Psoas muscle (tissue), 8 donors: ENCODE data around the gene SWSAP1. TPM values are rescaled to one million over a fixed set of nuclear protein-coding genes. Genes with fewer than 3 reads are reported as not detected.
A peak's percentile ranks its signal among the peaks of the same experiment; 100 is the strongest.

Experiments
- ATAC-seq, 4 donors: fragments of 200-7000 bp; cut with Tn5 transposase; one replicate each; pipeline ENCODE4 v1.9.1; 2020; ENCODE audit warnings: moderate library complexity in 3 of 4, mild to moderate bottlenecking in 2 of 4
- DNase-seq, 2 donors: peaks; one replicate each; pipeline ENCODE4 v3.0.0-alpha.2; 2020
- H3K27ac ChIP-seq: fragments of 200-600 bp; one replicate; pipeline ENCODE4 v1.8.0; 2022
- H3K27me3 ChIP-seq, 3 donors: fragments of 200-600 bp in 1 of 3; one replicate each; pipeline versions ENCODE4 v1.6.1 to v1.8.0; 2013 to 2022; ENCODE audit warnings: low read length in 2 of 3, mild to moderate bottlenecking in 2 of 3, moderate library complexity in 1 of 3; ENCODE audit not compliant: insufficient read depth in 3 of 3
- H3K36me3 ChIP-seq, 2 donors: fragments of 200-600 bp in 1 of 2; one replicate each; pipeline versions ENCODE4 v1.6.1 to v1.8.0; 2013 to 2022; ENCODE audit warnings: low read depth in 1 of 2, mild to moderate bottlenecking in 1 of 2, moderate library complexity in 1 of 2; ENCODE audit not compliant: insufficient read depth in 1 of 2
- H3K4me1 ChIP-seq: fragments of 200-600 bp; one replicate; pipeline ENCODE4 v1.8.0; 2022
- H3K4me3 ChIP-seq: fragments of 200-600 bp; one replicate; pipeline ENCODE4 v1.8.0; 2022; ENCODE audit warnings: mild to moderate bottlenecking
- H3K9me3 ChIP-seq: fragments of 200-600 bp; one replicate; pipeline ENCODE4 v1.8.0; 2022
- CTCF ChIP-seq: fragments of 200-600 bp; IDR thresholded peaks from one replicate; pipeline ENCODE4 v1.8.0; 2022; ENCODE audit warnings: antibody characterized with exemption
- WGBS, 3 donors: extraction: QIAGEN DNeasy Blood & Tissue Kit; methylation state at CpG; one replicate each; pipeline versions ENCODE4 v1.1.6 to v1.1.7; 2013; 5-methylcytosine and 5-hydroxymethylcytosine counted together
- intact Hi-C, 2 donors: fragments of 100-400 bp; cut with DNase I; formaldehyde crosslinking; loops; one replicate each; pipeline versions ENCODE4 v1.11.0 to v1.14.2; 2022
- polyA plus RNA-seq, 3 donors: library from polyadenylated mRNA; stranded (reverse); fragments of 200-250 nt; gene quantifications; one replicate each; pipeline ENCODE4 v1.2.3, GENCODE V29; 2013
- total RNA-seq, 4 donors: library from RNA; stranded (reverse); fragmentation: NEBNext Ultra II Directional in 2 of 4; extraction: Animal tissue kit (Norgen Biotek cat#: 25700) in 2 of 4; gene quantifications; one replicate each; pipeline versions ENCODE4 v1.2.1 to v1.2.4, GENCODE V29; 2021 to 2023
- donor health status: healthy with polysubstance abuse.
- donor health status: DM: no; HTN: no; CAD: no; lungs with moderate emphysema.
- donor health status: Bipolar disorder and iron deficiency.
- donor health status: healthy.
- donor health status: DM: yes; HTN: yes; CAD: no.
- donor health status: DM: no; HTN: no; CAD: no.
- donor health status: DM: no; HTN: no; CAD: no.
- donor health status: DM: yes; HTN: yes; CAD: no.

SWSAP1 gene
- total and polyA plus RNA-seq, 7 donors = 1.1 to 3.9 (median 1.7) TPM

DNA sequence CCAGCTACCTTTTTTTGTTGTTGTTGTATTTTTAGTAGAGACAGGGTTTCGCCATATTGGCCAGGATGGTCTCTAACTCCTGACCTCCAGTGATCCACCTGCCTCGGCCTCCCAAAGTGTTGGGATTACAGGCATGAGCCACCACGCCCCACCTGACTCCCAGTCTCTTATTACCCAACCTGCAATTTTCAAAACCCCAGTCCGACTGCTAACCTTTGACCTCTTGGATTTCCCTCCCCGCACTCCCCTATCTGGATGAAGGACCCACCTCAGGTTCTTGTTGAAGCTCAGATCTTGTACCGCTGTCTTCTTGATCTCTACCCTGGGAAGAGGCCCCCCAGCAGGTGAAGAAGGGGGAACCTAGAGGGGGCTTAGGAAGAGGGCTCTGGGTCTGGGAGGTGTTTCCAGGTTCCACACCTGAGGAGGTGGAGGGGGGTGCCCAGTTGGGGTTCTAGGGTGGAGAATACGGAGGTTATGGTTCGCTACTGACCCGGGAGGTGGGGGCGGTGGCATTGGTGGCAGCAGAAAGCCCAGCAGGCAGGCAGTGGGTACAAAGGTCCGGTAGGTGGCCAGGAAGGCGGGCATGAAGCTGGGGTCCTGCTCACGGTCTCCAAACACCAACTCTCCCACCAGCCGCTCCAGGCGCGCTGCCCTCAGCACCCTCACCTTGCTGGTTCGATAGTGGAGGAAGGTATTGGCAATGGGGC is 42.0 kb downstream of the SWSAP1 start:
- DNase-seq (no peak), ATAC-seq (no peak)
- no peaks in the 10 kb centered on the region for H3K9me3 ChIP-seq
- peaks cover 0 to 53% (median 21%) of the 10 kb centered on the region in 3 donors for H3K27me3 ChIP-seq
- no peaks in the 10 kb centered on the region for H3K4me1 ChIP-seq
- no peak overlapping the region for H3K27ac ChIP-seq
- 88 to 95% (median 90%) methylated on average over 17 of the region's 17 CpGs for WGBS, 3 donors
- intact Hi-C loops = no loop called here
- H3K36me3 ChIP-seq = no peaks in the 10 kb centered on the region
- no peak overlapping the region for H3K4me3 ChIP-seq
- TF ChIP-seq CTCF = no peak

- Histone ChIP-seq H3K27me3 (peaks cover 0 to 66% (median 28%) of the 10 kb centered on the region in 3 donors), H3K9me3 (no peaks in the 10 kb centered on the region)
Observed at GRCh38 chr19:11418094-11418548, 43.7 kb downstream of the SWSAP1 start.

GRCh38 chr19:11418549-11419506 is 44.4 kb downstream of the SWSAP1 start, which contains the start of gene RGL3:
Gene RGL3 (minus strand): TSS chr19:11419314. CDS start chr19:11419278, 36 bp downstream.
- no peaks in the 10 kb centered on the region for H3K36me3 ChIP-seq
- no peaks in the 10 kb centered on the region for H3K4me1 ChIP-seq
- H3K27me3 ChIP-seq = peaks cover 0 to 73% (median 28%) of the 10 kb centered on the region in 3 donors
- intact Hi-C loops = no loop called here
- peak within 1 kb of the TSS; percentile 60 for H3K4me3 ChIP-seq
- peak in 3 of 4 donors; percentile 19 to 35 (median 30) for ATAC-seq
- peak; percentile 63 to 69 for DNase-seq
- WGBS, 3 donors = 1 to 3% (median 2%) methylated on average over 60 to 72 of the region's 72 CpGs
- H3K9me3 ChIP-seq = no peaks in the 10 kb centered on the region
- H3K27ac ChIP-seq = peak within 1 kb of the TSS; percentile 53
- no peak for TF ChIP-seq CTCF

More at GRCh38 chr19:11418094-11418548, 43.7 kb downstream of the SWSAP1 start:
- H3K4me1 ChIP-seq = no peaks in the 10 kb centered on the region
- WGBS, 3 donors = 7 to 12% (median 10%) methylated on average over 8 to 16 of the region's 16 CpGs
- peak overlapping the region; percentile 60 for H3K4me3 ChIP-seq
- ATAC-seq (no peak), DNase-seq (no peak)
- TF ChIP-seq CTCF = no peak
- H3K27ac ChIP-seq = no peak overlapping the region
- no peaks in the 10 kb centered on the region for H3K36me3 ChIP-seq
- intact Hi-C loops = no loop called here

GRCh38 chr19:11420429-11421370 is 46.2 kb downstream of the SWSAP1 start:
- peak; percentile 72 to 88 for DNase-seq
- 4 to 5% (median 5%) methylated on average over 36 to 46 of the region's 46 CpGs for WGBS, 3 donors
- no peak for TF ChIP-seq CTCF
- intact Hi-C loops = loop anchor here in 1 of 2 donors (5.0 kb wide), 1 partner anchor 38 kb away; the partner anchor contains the start of gene EPOR
- ATAC-seq = peak; percentile 28 to 69 (median 37)
- Histone ChIP-seq H3K27me3 (peaks cover 0 to 78% (median 28%) of the 10 kb centered on the region in 3 donors), H3K27ac (peak overlapping the region; percentile 53), H3K36me3 (no peaks in the 10 kb centered on the region), H3K9me3 (no peaks in the 10 kb centered on the region), H3K4me3 (peak overlapping the region; percentile 47), H3K4me1 (no peaks in the 10 kb centered on the region)
